HepG2 (cell line): ENCODE results near the gene F13B. TPM values are rescaled to one million over a fixed set of nuclear protein-coding genes. Genes with fewer than 3 reads are reported as not detected.
"Not testable (repeated sequence)": the region's sequence is repeated elsewhere in the genome, so short reads cannot be mapped to it uniquely, and the experiment has no call there.

Experiments used
- ARID5B ChIP-seq: IDR thresholded peaks from 2 replicates; pipeline ENCODE4 v1.4.0; 2020; ENCODE audit warnings: mild to moderate bottlenecking, missing genetic modification reagents
- CREB1 ChIP-seq, 2 experiments: fragments of 450-650 bp in 1 of 2; IDR thresholded peaks; 2 replicates each; pipeline ENCODE4 v1.6.1; 2016 to 2017; ENCODE audit warnings: control low read depth in 1 of 2, mild to moderate bottlenecking in 1 of 2, missing compliant biosample characterization in 1 of 2, missing genetic modification characterization in 1 of 2
- ERF ChIP-seq: IDR thresholded peaks from 2 replicates; pipeline ENCODE4 v1.6.1; 2018; ENCODE audit warnings: missing biosample characterization, missing genetic modification reagents
- GABPB1 ChIP-seq: IDR thresholded peaks from 2 replicates; pipeline ENCODE4 v1.6.1; 2016; ENCODE audit warnings: mild to moderate bottlenecking, missing genetic modification reagents, moderate library complexity, missing compliant biosample characterization
- HINFP ChIP-seq: sonication (generic); formaldehyde crosslinking; IDR thresholded peaks from 2 replicates; pipeline ENCODE4 v1.4.0; 2020; ENCODE audit warnings: low read depth, mild to moderate bottlenecking, missing genetic modification reagents
- HOMEZ ChIP-seq: IDR thresholded peaks from 2 replicates; pipeline ENCODE4 v1.6.1; 2016; ENCODE audit warnings: low read depth
- HOXA5 ChIP-seq: sonication (generic); formaldehyde crosslinking; IDR thresholded peaks from 2 replicates; pipeline ENCODE4 v1.4.0; 2020; ENCODE audit warnings: missing genetic modification reagents
- KLF11 ChIP-seq: IDR thresholded peaks from 2 replicates; pipeline ENCODE4 v1.6.1; 2016; ENCODE audit warnings: missing compliant biosample characterization
- PITX1 ChIP-seq: sonication (generic); formaldehyde crosslinking; IDR thresholded peaks from 2 replicates; pipeline ENCODE4 v1.5.1; 2020; ENCODE audit warnings: mild to moderate bottlenecking, missing genetic modification reagents
- SP4 ChIP-seq: sonication (generic); formaldehyde crosslinking; IDR thresholded peaks from 2 replicates; pipeline ENCODE4 v1.8.1; 2023; ENCODE audit warnings: mild to moderate bottlenecking, missing genetic modification reagents
- TBX2 ChIP-seq: sonication (generic); formaldehyde crosslinking; IDR thresholded peaks from 2 replicates; pipeline ENCODE4 v1.5.0; 2020; ENCODE audit warnings: missing genetic modification reagents, mild to moderate bottlenecking, borderline replicate concordance
- ZBTB7B ChIP-seq: sonication (generic); formaldehyde crosslinking; IDR thresholded peaks from 2 replicates; pipeline ENCODE4 v1.4.0; 2020; ENCODE audit warnings: missing genetic modification reagents
- ZNF264 ChIP-seq: sonication (generic); formaldehyde crosslinking; IDR thresholded peaks from 2 replicates; pipeline ENCODE4 v1.4.0; 2020; ENCODE audit warnings: missing genetic modification reagents
- ZNF350 ChIP-seq: sonication (generic); formaldehyde crosslinking; IDR thresholded peaks from 2 replicates; pipeline ENCODE4 v1.4.0; 2020; ENCODE audit warnings: mild to moderate bottlenecking, low read depth, missing genetic modification reagents, borderline replicate concordance
- ZNF574 ChIP-seq: sonication (generic); formaldehyde crosslinking; IDR thresholded peaks from 2 replicates; pipeline ENCODE4 v1.4.0; 2020; ENCODE audit warnings: missing genetic modification reagents
- ZNF644 ChIP-seq: IDR thresholded peaks from 2 replicates; pipeline ENCODE4 v1.6.1; 2016; ENCODE audit warnings: low read depth
- ZNF891 ChIP-seq: sonication (generic); formaldehyde crosslinking; IDR thresholded peaks from 2 replicates; pipeline ENCODE4 v1.5.0; 2020; ENCODE audit warnings: mild to moderate bottlenecking, missing genetic modification reagents
- polyA plus RNA-seq, 8 experiments: library from polyadenylated mRNA; depleted of rRNA in 3 of 8; stranded (reverse) in 7 of 8; unstranded in 1 of 8; fragments of >200 nt; fragmentation: Illumina TruSeq in 4 of 8; extraction: Trizol in 4 of 8; gene quantifications; 2 replicates each; pipeline versions ENCODE4 v1.2.1 to v1.2.3, GENCODE V29; 2011 to 2016; ENCODE audit warnings: low read depth in 4 of 8, missing spikeins in 1 of 8, mixed read lengths in 1 of 8; ENCODE audit not compliant: insufficient read depth in 1 of 8
- total RNA-seq, 5 experiments: library from RNA; depleted of rRNA; stranded (reverse); fragments of >200 nt; fragmentation: Illumina TruSeq; extraction: Trizol; gene quantifications; 2 replicates each; pipeline ENCODE4 v1.2.3, GENCODE V29; 2016; ENCODE audit warnings: low read depth in 1 of 5

F13B gene
- total and polyA plus RNA-seq, 2 of the 13 experiments (the other 11 are each of a cell fraction or from before 2014, with no cell fraction given), result 0.41 to 2.7 TPM

- TF ChIP-seq ZNF350 (CRISPR knock-in tag), result peak; percentile 58; the same call in 1 of the 2 replicates
- peak; percentile 74 for TF ChIP-seq HOMEZ (CRISPR knock-in tag)
- peak; percentile 71; the same call in 1 of the 2 replicates for TF ChIP-seq HINFP (CRISPR knock-in tag)
- peak; percentile 71; the same call in 1 of the 2 replicates for TF ChIP-seq TBX2 (CRISPR knock-in tag)
- TF ChIP-seq CREB1 (IDR thresholded peaks at IDR 0.05), result not testable (repeated sequence)
- TF ChIP-seq CREB1 (CRISPR knock-in tag; IDR thresholded peaks at IDR 0.05), result 0 out of 2 replicates have a peak, but pooled peaks have one; percentile 11
- TF ChIP-seq PITX1, result peak; percentile 87
- TF ChIP-seq HOXA5 (CRISPR knock-in tag), result 0 out of 2 replicates have a peak, but pooled peaks have one; percentile 67
- peak; percentile 55; the same call in 1 of the 2 replicates for TF ChIP-seq GABPB1 (CRISPR knock-in tag)
- TF ChIP-seq ZBTB7B (CRISPR knock-in tag), result peak; percentile 89
- peak; percentile 83 for TF ChIP-seq ZNF574
- peak; percentile 42; the same call in 1 of the 2 replicates for TF ChIP-seq ERF (CRISPR knock-in tag)
- peak; percentile 66; the same call in 1 of the 2 replicates for TF ChIP-seq ZNF644 (CRISPR knock-in tag)
- TF ChIP-seq ARID5B (CRISPR knock-in tag), result peak; percentile 86
- 0 out of 2 replicates have a peak, but pooled peaks have one; percentile 49 for TF ChIP-seq ZNF891 (CRISPR knock-in tag)
- peak; percentile 55; the same call in 1 of the 2 replicates for TF ChIP-seq ZNF264 (CRISPR knock-in tag)
- TF ChIP-seq SP4 (CRISPR knock-in tag), result peak; percentile 55; the same call in 1 of the 2 replicates
- TF ChIP-seq KLF11 (CRISPR knock-in tag), result 0 out of 2 replicates have a peak, but pooled peaks have one; percentile 28
Observed at GRCh38 chr1:196991919-196992651, 75.0 kb downstream of the F13B start (continued).
